GM06990 (cell line): ENCODE data around the gene IL5RA.

Experiments used
- DNase-seq: peaks from one replicate; pipeline ENCODE4 v3.0.0-alpha.2; 2011; ENCODE audit not compliant: insufficient read length; ENCODE audit errors: extremely low read depth
- H3K27me3 ChIP-seq: replicated peaks from 2 replicates; pipeline ENCODE4 v1.6.0; 2011; ENCODE audit warnings: low read length; ENCODE audit not compliant: control insufficient read depth, insufficient read depth
- H3K36me3 ChIP-seq: 2 replicates; pipeline ENCODE4 v1.5.1; 2011; ENCODE audit warnings: low read length; ENCODE audit not compliant: control insufficient read depth, insufficient read depth
- H3K4me3 ChIP-seq: replicated peaks from 2 replicates; pipeline ENCODE4 v1.5.1; 2011; ENCODE audit warnings: low read depth, mild to moderate bottlenecking, control low read depth, low read length
- CTCF ChIP-seq: IDR thresholded peaks from 2 replicates; pipeline ENCODE4 v1.5.1; 2011; ENCODE audit warnings: low read length, control low read depth, mild to moderate bottlenecking, inconsistent platforms; ENCODE audit not compliant: insufficient read depth, poor library complexity, severe bottlenecking

IL5RA gene

GRCh38 chr3:3069723-3070122, 40.5 kb downstream of the IL5RA start:
- DNase-seq: no peak
- no peak for TF ChIP-seq CTCF

DNA sequence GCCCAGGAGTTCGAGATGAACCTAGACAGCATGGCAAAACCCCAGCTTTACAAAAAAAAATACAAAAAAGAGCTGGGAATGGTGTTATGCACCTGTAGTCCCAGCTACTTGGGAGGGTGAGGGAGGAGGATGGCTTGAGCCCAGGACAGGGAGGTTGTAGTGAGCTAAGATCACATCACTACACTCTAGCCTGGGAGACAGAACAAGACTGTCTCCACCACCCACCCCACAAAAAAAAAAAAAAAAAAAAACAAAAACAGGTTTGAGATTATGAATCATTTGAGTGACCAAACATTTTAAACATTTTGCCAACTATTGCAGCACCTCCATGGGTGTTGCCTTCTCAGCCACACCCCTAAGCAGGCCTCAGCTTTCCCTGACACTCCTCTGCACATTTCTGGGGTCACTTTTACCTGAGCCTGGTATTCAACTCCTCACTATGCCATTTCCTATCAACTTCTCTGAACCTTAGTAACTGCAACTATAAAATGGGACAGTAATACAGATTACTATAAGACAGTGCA, 41.8 kb downstream of the IL5RA start:
- H3K36me3 ChIP-seq: no peaks in the 10 kb centered on the region
- no peak for TF ChIP-seq CTCF
- DNase-seq: no peak
- H3K4me3 ChIP-seq: no peak overlapping the region
- no peaks in the 10 kb centered on the region for H3K27me3 ChIP-seq

More at GRCh38 chr3:3069723-3070122, 40.5 kb downstream of the IL5RA start:
- Histone ChIP-seq H3K36me3 (no peaks in the 10 kb centered on the region), H3K27me3 (no peaks in the 10 kb centered on the region), H3K4me3 (no peak overlapping the region)

GRCh38 chr3:3066910-3067309, 43.3 kb downstream of the IL5RA start:
- no peak for TF ChIP-seq CTCF
- no peaks in the 10 kb centered on the region for H3K36me3 ChIP-seq
- DNase-seq: no peak
- no peaks in the 10 kb centered on the region for H3K27me3 ChIP-seq
- H3K4me3 ChIP-seq: no peak overlapping the region

- TF ChIP-seq CTCF: no peak
- no peaks in the 10 kb centered on the region for H3K36me3 ChIP-seq
- H3K4me3 ChIP-seq: no peak overlapping the region
- H3K27me3 ChIP-seq: no peaks in the 10 kb centered on the region
- DNase-seq: no peak
These were observed 43.8 kb downstream of the IL5RA start for GRCh38 chr3:3066378-3066777.

DNA sequence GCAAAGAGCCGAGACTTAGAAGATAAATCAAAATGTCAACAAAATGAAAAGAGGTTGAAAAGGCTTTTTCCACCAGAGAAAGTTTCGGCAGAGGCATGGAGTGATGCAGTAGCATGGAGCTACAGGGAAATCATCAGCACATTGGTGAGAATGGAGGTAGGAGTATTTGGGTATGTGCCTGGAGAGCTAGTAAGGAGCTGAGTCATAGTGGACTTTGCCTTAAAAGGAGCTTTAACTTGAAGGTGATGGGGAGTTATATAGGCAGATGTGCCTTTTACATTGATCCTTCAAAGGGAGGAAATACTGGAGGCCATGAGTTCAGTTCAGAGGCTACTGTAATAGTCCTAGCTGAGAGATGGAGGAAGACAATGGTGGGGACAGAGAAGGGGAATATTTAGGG, 44.3 kb downstream of the IL5RA start:
- no peaks in the 10 kb centered on the region for H3K27me3 ChIP-seq
- DNase-seq: no peak
- no peaks in the 10 kb centered on the region for H3K36me3 ChIP-seq
- TF ChIP-seq CTCF: no peak
- no peak overlapping the region for H3K4me3 ChIP-seq

DNA sequence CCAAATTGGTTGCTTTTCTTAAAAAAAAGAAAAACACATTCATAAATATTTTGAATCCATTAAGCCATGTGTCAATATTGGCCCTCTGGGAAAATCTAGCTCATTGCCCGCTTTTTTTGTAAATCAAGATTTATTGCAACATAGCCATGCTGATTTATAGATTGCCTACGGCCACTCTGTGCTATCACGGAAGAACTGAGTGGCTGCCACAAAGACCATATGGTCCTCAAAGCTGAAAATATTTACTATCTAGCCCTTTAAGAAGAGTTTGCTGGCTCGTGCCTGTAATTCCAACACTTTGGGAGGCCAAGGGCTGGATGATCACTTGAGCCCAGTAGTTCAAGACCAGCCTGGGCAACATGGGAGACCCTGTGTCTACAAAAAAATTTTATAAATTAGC, 45.9 kb downstream of the IL5RA start:
- no peaks in the 10 kb centered on the region for H3K27me3 ChIP-seq
- H3K36me3 ChIP-seq: no peaks in the 10 kb centered on the region
- DNase-seq: no peak
- TF ChIP-seq CTCF: no peak
- no peak overlapping the region for H3K4me3 ChIP-seq
